Gastroesophageal sphincter (tissue), 3 donors: ENCODE data around the gene GLOD5.

Experiments
- CTCF ChIP-seq, 4 experiments: fragments of 200-600 bp in 2 of 4; fragments of 450-650 bp in 2 of 4; sonication (generic) in 1 of 4; IDR thresholded peaks; one replicate each; pipeline ENCODE4 v1.5.1; 2017 to 2019; ENCODE audit warnings: antibody characterized with exemption in 4 of 4, mild to moderate bottlenecking in 2 of 4, moderate library complexity in 2 of 4
- EP300 ChIP-seq: sonication (generic); formaldehyde crosslinking; IDR thresholded peaks from one replicate; pipeline ENCODE4 v1.6.1; 2017; ENCODE audit warnings: antibody characterized with exemption, mild to moderate bottlenecking
- POLR2A ChIP-seq, 2 donors: fragments of 450-650 bp; IDR thresholded peaks; one replicate each; pipeline ENCODE4 v1.6.1; 2017; ENCODE audit warnings: antibody characterized with exemption in 2 of 2, mild to moderate bottlenecking in 2 of 2, moderate library complexity in 1 of 2
- POLR2AphosphoS5 ChIP-seq: sonication (generic); formaldehyde crosslinking; IDR thresholded peaks from one replicate; pipeline ENCODE4 v1.6.1; 2017; ENCODE audit warnings: antibody characterized with exemption

- TF ChIP-seq CTCF (IDR thresholded peaks at IDR 0.05) (no peak), POLR2A (IDR thresholded peaks at IDR 0.05) (no peak), EP300 (no peak), POLR2AphosphoS5 (no peak)
Observed at GRCh38 chrX:48751343-48751742, 10.2 kb upstream of the GLOD5 start.
